Measurements from ENCODE around the gene GDPD4. TPM values are rescaled to one million over a fixed set of nuclear protein-coding genes. Genes with fewer than 3 reads are reported as not detected.

The GDPD4 gene
- total RNA-seq, 3 donors from 2014 or later, result 0.43 TPM; not detected in 2

DNA sequence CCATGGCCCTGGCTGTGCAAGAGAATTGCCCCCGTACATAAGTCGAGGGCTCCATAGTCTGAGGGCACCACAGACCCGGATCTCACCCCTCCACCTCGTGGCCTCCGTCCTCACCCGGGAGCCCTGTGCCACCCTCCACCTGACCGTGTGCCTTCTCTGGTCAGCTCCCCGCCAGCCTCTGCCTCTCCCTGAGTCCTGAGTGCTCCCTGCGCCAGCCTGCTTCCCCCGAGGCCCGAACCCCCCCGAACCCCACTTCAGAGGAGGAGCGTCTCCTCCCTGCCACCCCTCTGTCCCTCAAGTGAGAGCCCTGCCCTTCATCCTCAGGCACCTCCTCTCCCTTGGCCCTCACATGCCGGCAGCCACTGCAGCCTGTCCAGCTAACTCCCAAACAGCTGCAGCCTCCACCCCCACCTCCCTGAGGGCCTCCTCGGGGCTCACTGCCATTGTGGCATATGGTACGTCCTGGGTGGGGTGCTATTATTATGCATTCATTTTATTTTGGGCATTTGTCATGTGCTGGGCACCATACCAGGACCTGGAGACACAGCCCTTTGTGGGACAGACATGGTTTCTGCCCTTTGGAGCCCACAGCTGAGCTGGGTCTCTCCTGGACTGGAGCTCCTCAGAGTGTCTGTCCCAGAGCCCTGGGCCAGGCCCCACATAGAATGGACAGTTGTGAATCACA lies 106.3 kb downstream of the GDPD4 start:
- Histone ChIP-seq H3K36me3 (ENCODE audit: low read depth) (no peaks in the 10 kb centered on the region), H3K4me1 (ENCODE audit: low read depth) (no peaks in the 10 kb centered on the region), H3K9me3 (no peaks in the 10 kb centered on the region), H3K4me3 (no peak overlapping the region)
- DNase-seq (peak in 2 of 3 donors; percentile 21 to 33), ATAC-seq (no peak)
- intact Hi-C loops (cut with DNase I, micrococcal nuclease), result loop anchor here in 1 of 2 donors (10.0 kb wide), 1 partner anchor 350 kb away; no protein-coding TSS in a partner anchor
- TF ChIP-seq, protein P1, sequence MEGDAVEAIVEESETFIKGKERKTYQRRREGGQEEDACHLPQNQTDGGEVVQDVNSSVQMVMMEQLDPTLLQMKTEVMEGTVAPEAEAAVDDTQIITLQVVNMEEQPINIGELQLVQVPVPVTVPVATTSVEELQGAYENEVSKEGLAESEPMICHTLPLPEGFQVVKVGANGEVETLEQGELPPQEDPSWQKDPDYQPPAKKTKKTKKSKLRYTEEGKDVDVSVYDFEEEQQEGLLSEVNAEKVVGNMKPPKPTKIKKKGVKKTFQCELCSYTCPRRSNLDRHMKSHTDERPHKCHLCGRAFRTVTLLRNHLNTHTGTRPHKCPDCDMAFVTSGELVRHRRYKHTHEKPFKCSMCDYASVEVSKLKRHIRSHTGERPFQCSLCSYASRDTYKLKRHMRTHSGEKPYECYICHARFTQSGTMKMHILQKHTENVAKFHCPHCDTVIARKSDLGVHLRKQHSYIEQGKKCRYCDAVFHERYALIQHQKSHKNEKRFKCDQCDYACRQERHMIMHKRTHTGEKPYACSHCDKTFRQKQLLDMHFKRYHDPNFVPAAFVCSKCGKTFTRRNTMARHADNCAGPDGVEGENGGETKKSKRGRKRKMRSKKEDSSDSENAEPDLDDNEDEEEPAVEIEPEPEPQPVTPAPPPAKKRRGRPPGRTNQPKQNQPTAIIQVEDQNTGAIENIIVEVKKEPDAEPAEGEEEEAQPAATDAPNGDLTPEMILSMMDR (IDR thresholded peaks at IDR 0.05), result no peak

DNA sequence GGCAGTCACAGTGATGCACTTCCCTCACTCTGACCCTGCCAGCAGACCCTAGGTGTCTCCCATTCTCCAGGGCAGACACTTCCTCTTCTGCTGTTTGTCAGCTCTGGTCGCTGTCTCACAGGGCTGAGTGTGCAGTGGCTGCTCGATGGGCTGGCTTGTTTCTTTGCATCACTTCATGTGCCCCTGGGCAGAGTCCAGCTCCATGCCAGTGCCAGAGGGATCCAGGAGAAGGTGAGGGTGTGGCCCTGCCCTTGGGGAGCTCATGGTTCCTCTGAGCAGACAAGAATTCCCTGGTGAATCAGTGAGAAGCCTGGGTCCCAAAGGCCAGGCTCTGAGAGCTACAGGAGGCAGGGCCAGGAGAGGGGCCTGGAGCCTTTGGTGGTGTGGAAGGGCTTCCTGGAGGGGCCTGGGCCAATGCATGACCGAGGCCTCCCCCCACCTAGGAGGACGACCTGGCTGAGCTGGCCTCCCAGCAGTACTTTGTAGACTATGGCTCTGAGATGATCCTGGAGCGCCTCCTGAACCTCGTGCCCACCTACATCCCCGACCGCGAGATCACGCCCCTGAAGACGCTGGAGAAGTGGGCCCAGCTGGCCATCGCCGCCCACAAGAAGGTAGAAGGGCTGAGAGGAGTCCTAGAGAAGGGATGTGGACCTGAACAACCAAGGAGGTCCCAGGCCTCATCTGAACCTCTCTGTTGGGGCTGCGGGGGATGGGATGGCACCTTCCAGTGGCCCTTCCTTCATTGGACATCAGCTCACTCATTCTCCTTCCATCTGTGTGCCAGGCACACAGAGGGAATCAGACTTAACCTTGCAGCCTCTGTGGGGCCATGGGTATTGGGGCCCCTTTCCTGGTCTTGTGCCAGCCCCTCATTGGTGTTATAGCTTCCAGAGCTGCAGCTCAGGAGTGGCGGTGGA lies 107.3 kb downstream of the GDPD4 start:
- intact Hi-C loops (cut with DNase I, micrococcal nuclease), result loop anchor here in 1 of 2 donors (10.0 kb wide), 1 partner anchor 351 kb away; no protein-coding TSS in a partner anchor
- H3K36me3 ChIP-seq (ENCODE audit: low read depth), result no peaks in the 10 kb centered on the region

DNA sequence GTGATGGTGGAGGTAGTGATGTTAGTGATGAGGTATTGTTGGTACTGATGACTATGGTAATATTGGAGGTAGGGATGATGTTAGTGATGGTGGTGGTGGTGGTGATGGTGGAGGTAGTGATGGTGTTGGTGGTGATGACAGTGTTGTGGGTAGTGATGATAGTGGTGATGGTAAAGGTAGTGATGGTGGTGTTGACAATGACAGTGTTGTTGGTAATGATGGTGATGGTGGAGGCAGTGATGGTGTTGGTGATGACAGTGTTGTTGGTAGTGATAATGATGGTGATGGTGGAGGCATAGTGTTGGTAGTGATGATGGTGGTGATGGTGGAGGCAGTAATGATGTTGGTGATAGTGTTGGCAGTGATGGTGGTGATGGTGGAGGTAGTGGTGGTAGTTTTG lies 108.3 kb downstream of the GDPD4 start:
- Histone ChIP-seq H3K36me3 (ENCODE audit: low read depth) (no peaks in the 10 kb centered on the region), H3K4me1 (ENCODE audit: low read depth) (peaks cover 13% of the 10 kb centered on the region), H3K9me3 (no peaks in the 10 kb centered on the region), H3K4me3 (no peak overlapping the region)
- intact Hi-C loops (cut with DNase I, micrococcal nuclease), result loop anchor here in 1 of 2 donors (10.0 kb wide), 1 partner anchor 352 kb away; no protein-coding TSS in a partner anchor
- no peak for DNase-seq
- ATAC-seq, result no peak
- TF ChIP-seq, protein P1 (IDR thresholded peaks at IDR 0.05), result no peak

More for the DNA sequence above, 107.3 kb downstream of the GDPD4 start:
- Histone ChIP-seq H3K4me3 (no peak overlapping the region), H3K9me3 (no peaks in the 10 kb centered on the region), H3K4me1 (ENCODE audit: low read depth) (peaks cover 4% of the 10 kb centered on the region)
- TF ChIP-seq, protein P1 (IDR thresholded peaks at IDR 0.05), result no peak
- ATAC-seq (no peak), DNase-seq (peak in 2 of 3 donors; percentile 10 to 36)

DNA sequence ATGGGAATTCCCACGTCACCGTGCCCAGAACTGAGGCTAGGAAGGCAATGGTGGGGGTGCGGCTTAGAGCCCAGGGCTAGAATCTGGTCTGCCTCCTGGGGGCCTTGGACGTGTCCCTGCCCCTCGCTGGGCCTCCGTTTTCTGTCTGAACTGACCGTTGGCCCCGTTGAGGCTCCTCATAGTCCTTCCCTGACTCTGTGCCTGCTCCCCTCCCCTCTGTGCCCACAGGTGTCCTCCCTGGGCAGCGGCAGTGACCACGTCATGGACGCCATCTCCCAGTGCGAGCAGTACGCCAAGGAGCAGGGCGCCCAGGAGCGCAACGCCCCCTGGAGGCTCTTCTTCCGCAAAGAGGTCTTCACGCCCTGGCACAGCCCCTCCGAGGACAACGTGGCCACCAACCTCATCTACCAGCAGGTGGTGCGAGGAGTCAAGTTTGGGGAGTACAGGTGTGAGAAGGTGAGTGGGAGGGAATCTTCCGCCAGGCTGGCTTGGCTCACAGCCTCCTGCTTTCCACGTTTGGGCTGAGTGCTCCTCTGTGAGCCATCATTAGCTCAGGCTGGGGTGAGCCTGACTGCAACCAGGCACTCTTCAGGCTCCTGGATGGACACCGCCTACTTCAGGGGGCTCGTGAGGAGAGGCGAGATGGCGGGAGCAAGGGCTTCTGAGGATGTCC lies 109.5 kb downstream of the GDPD4 start:
- TF ChIP-seq, protein P1 (IDR thresholded peaks at IDR 0.05), result peak; percentile 46
- H3K9me3 ChIP-seq, result no peaks in the 10 kb centered on the region
- intact Hi-C loops (cut with DNase I, micrococcal nuclease), result loop anchor here in 1 of 2 donors (10.0 kb wide), 1 partner anchor 353 kb away; no protein-coding TSS in a partner anchor
- no peak overlapping the region for H3K4me3 ChIP-seq
- peak; percentile 75 for ATAC-seq
- DNase-seq, result peak; percentile 83 to 90 (median 87)
- H3K36me3 ChIP-seq (ENCODE audit: low read depth), result no peaks in the 10 kb centered on the region
- H3K4me1 ChIP-seq (ENCODE audit: low read depth), result peaks cover 25% of the 10 kb centered on the region

DNA sequence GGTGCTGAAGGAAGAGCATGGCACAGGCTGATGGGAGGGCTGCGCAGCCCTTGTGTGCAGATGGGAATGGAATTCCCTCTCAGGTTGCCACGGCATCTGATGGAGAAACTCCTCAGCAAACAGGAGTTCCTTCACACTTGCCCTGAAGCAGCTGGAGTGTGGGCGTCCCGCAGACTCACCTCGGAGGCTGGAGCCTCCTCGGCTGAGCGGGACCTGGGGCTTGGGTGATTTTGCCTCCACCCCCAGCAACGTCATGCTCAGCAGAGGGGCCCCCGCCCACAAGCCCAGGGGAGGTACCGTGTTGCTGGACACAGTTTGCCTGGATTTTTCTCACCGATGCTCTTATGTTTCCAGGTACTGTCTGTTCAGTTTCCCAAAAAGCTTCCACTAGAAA lies 110.1 kb downstream of the GDPD4 start:
- H3K9me3 ChIP-seq, result no peaks in the 10 kb centered on the region
- intact Hi-C loops (cut with DNase I, micrococcal nuclease), result loop anchor here in 1 of 2 donors (10.0 kb wide), 1 partner anchor 353 kb away; no protein-coding TSS in a partner anchor
- TF ChIP-seq, protein P1 (IDR thresholded peaks at IDR 0.05), result no peak
- no peak for ATAC-seq
- peaks cover 25% of the 10 kb centered on the region for H3K4me1 ChIP-seq (ENCODE audit: low read depth)
- DNase-seq, result peak in 1 of 3 donors; percentile 43
- H3K36me3 ChIP-seq (ENCODE audit: low read depth), result no peaks in the 10 kb centered on the region
- H3K4me3 ChIP-seq, result no peak overlapping the region

All from mucosa of descending colon (tissue), 3 donors.